ENCODE measurements around the gene NBPF6. TPM values are rescaled to one million over a fixed set of nuclear protein-coding genes. Genes with fewer than 3 reads are reported as not detected.
"Not testable (repeated sequence)": the region's sequence is repeated elsewhere in the genome, so short reads cannot be mapped to it uniquely, and the experiment has no call there.

Gene NBPF6
- total RNA-seq, 3 donors from 2014 or later, result not detected

DNA sequence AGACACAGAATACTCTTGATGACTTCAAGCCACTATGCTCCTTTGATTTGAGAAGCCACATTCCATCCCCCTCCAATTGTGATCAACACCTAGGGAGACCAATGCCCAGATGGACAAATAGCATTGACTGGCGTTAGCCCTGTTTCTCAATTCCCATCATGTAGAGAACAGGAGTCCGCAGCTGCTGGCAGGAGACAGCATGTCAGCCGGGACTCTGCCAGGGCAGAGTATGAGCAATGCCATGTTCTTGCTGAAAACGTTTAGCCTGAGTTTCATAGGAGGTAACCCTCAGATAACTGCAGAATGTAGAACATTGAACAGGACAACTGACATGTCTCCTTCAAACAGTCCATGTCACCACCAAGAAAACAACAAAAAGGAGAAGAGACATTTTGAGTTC lies 20.6 kb downstream of the NBPF6 start:
- intact Hi-C loops (cut with DNase I, micrococcal nuclease); ATAC-seq; H3K4me1 ChIP-seq (ENCODE audit: low read depth); DNase-seq; H3K4me3 ChIP-seq; H3K9me3 ChIP-seq; H3K36me3 ChIP-seq (ENCODE audit: low read depth): not testable (repeated sequence)

DNA sequence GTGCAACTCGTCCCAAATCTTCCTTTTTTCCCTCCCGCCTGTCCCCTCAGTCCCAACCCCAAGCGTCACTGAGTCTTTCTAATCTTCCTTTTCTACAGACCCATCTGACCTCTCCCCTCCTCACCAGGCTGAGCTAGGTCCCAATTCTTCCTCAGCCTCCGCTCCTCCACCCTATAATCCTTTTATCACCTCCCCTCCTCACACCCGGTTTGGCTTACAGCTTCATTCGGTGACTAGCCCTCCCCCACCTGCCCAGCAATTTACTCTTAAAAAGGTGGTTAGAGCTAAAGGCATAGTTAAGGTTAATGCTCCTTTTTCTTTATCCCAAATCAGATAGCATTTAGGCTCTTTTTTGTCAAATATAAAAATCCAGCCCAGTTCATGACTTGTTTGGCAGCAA lies 24.4 kb downstream of the NBPF6 start:
- intact Hi-C loops (cut with DNase I, micrococcal nuclease); DNase-seq; ATAC-seq; H3K4me1 ChIP-seq (ENCODE audit: low read depth); H3K36me3 ChIP-seq (ENCODE audit: low read depth); H3K4me3 ChIP-seq: not testable (repeated sequence)
- peaks cover 11% of the 10 kb centered on the region for H3K9me3 ChIP-seq

DNA sequence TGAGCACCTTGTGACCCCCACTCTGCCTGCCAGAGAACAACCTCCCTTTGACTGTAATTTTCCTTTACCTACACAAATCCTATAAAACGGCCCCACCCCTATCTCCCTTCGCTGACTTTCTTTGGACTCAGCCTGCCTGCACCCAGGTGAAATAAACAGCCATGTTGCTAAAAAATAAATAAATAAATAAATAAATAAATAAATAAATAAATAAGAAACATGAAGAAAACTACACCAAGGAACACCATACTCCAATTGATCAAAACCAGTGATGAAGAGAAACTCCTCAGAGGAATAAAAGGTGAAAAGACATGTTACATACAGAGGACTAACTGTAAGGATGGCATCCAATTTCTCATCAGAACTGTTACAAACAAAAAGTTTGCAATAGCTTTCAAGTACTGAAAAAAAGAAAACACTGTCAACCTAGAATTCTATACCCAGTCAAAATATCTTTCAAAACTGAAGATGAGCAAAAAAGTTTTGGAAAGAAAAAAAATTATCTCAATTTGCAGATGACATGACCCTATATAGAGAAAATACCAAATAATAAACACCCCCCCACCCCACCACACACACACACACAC lies 28.4 kb downstream of the NBPF6 start:
- H3K4me3 ChIP-seq, result no peak overlapping the region
- intact Hi-C loops (cut with DNase I, micrococcal nuclease), result no loop called here
- TF ChIP-seq, protein P1, sequence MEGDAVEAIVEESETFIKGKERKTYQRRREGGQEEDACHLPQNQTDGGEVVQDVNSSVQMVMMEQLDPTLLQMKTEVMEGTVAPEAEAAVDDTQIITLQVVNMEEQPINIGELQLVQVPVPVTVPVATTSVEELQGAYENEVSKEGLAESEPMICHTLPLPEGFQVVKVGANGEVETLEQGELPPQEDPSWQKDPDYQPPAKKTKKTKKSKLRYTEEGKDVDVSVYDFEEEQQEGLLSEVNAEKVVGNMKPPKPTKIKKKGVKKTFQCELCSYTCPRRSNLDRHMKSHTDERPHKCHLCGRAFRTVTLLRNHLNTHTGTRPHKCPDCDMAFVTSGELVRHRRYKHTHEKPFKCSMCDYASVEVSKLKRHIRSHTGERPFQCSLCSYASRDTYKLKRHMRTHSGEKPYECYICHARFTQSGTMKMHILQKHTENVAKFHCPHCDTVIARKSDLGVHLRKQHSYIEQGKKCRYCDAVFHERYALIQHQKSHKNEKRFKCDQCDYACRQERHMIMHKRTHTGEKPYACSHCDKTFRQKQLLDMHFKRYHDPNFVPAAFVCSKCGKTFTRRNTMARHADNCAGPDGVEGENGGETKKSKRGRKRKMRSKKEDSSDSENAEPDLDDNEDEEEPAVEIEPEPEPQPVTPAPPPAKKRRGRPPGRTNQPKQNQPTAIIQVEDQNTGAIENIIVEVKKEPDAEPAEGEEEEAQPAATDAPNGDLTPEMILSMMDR (IDR thresholded peaks at IDR 0.05), result no peak
- no peaks in the 10 kb centered on the region for H3K4me1 ChIP-seq (ENCODE audit: low read depth)
- peaks cover 11% of the 10 kb centered on the region for H3K9me3 ChIP-seq
- H3K36me3 ChIP-seq (ENCODE audit: low read depth), result no peaks in the 10 kb centered on the region
- ATAC-seq, result no peak
- no peak for DNase-seq

DNA sequence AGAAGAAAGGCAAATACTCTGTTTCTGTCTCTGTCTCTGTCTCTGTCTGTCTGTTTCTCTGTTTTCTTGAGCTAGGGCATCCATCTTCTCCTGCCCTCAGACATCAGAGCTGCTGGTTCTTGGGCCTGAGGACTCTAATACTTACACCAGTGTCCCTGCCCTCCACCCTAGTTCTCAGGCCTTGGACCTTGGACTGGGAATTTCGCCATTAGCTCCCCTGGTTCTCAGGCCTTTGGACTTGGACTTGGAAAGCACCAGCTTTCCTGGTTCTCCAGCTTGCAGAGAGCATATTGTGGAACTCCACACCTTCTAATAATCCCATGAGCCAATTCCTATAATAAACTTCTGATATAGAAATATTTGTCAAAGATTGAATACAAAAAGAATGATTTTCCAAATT lies 32.6 kb downstream of the NBPF6 start:
- Histone ChIP-seq H3K4me3 (no peak overlapping the region), H3K9me3 (peaks cover 16% of the 10 kb centered on the region), H3K36me3 (ENCODE audit: low read depth) (no peaks in the 10 kb centered on the region), H3K4me1 (ENCODE audit: low read depth) (no peaks in the 10 kb centered on the region)
- DNase-seq (peak in 1 of 3 donors; percentile 12), ATAC-seq (peak; percentile 39)
- intact Hi-C loops (cut with DNase I, micrococcal nuclease), result no loop called here
- TF ChIP-seq, protein P1 (IDR thresholded peaks at IDR 0.05), result no peak

DNA sequence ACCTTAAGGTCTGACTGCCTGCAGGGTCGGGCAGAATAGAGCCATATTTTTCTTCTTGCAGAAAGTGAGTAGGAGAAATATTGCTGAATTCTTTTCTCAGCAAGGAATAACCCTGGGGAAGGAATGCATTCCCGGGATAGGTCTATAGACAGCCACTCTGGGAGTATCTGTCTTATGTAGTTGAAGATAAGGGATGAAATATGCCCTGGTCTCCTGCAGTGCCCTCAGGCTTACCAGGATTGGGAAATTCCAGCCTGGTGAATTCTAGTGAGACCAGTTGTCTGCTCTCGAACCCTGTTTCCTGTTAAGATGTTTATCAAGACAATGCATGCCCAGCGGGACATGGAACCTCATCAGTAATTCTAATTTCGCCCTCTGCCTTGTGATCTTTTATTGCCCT lies 35.8 kb downstream of the NBPF6 start:
- H3K36me3 ChIP-seq (ENCODE audit: low read depth); H3K9me3 ChIP-seq; ATAC-seq; H3K4me1 ChIP-seq (ENCODE audit: low read depth); DNase-seq; H3K4me3 ChIP-seq; intact Hi-C loops (cut with DNase I, micrococcal nuclease): not testable (repeated sequence)

DNA sequence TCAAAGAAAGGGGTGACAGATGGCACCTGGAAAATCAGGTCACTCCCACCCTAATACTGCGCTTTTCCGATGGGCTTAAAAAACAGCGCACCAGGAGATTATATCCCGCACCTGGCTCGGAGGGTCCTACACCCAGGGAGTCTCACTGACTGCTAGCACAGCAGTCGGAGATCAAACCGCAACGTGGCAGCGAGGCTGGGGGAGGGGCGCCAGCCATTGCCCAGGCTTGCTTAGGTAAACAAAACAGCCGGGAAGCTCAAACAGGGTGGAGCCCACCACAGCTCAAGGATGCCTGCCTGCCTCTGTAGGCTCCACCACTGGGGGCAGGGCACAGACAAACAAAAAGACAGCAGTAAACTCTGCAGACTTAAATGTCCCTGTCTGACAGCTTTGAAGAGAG lies 36.6 kb downstream of the NBPF6 start:
- intact Hi-C loops (cut with DNase I, micrococcal nuclease); H3K36me3 ChIP-seq (ENCODE audit: low read depth); H3K4me1 ChIP-seq (ENCODE audit: low read depth); DNase-seq; H3K4me3 ChIP-seq; ATAC-seq; H3K9me3 ChIP-seq: not testable (repeated sequence)

DNA sequence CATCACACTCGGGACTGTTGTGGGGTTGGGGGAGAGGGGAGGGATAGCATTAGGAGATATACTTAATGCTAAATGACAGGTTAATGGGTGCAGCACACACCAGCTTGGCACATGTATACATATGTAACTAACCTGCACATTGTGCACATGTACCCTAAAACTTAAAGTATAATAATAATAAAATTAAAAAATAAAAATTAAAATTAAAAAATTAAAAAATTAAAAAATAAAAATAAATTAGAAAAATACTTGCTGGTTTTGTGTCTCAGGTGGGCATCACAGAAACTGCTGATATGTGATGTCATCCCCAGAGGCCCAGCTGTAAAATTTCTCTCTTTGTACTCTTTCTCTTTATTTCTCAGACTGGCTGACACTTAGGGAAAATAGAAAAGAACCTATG lies 44.9 kb downstream of the NBPF6 start:
- ATAC-seq; DNase-seq; H3K4me3 ChIP-seq; H3K36me3 ChIP-seq (ENCODE audit: low read depth); H3K4me1 ChIP-seq (ENCODE audit: low read depth); intact Hi-C loops (cut with DNase I, micrococcal nuclease); H3K9me3 ChIP-seq: not testable (repeated sequence)

DNA sequence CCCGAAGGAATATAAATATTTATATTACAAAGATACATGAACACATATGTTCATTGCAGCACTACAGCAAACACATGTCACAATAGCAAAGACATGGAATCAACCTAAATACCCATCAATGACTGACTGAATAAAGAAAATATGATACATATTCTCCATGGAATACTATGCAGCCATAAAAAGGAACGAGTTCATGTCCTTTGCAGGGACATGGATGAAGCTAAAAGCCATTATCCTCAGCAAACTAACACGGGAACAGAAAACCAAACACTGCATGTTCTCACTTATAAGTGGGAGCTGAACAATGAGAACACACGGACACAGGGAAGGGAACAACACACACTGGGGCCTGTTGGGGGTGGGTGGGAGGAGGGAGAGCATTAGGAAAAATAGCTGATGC lies 46.7 kb downstream of the NBPF6 start:
- DNase-seq; ATAC-seq; H3K9me3 ChIP-seq; H3K4me1 ChIP-seq (ENCODE audit: low read depth); H3K36me3 ChIP-seq (ENCODE audit: low read depth); intact Hi-C loops (cut with DNase I, micrococcal nuclease); H3K4me3 ChIP-seq: not testable (repeated sequence)

DNA sequence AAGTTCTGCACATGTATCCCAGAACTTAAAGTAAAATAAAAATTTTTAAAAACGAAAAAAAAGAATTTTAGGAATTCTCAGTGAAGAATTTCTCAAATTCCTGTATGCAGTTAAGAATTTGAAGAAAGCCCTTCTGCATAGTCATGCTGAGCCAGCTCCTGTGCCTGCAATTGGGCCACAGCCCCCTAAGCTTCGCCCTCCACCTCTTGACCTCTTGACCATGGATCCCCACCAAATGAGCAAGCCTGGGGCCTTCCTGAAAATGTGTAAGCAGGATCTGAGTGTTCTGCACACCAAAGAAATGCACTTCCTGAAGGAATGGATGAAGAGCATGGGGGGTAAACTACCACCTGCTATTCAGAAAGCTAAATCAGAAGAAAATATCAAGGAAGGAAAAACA lies 52.0 kb downstream of the NBPF6 start:
- TF ChIP-seq, protein P1 (IDR thresholded peaks at IDR 0.05), result no peak
- no peak for ATAC-seq
- intact Hi-C loops (cut with DNase I, micrococcal nuclease), result no loop called here

More for the DNA sequence above, 52.0 kb downstream of the NBPF6 start:
- Histone ChIP-seq H3K36me3 (ENCODE audit: low read depth) (no peaks in the 10 kb centered on the region), H3K4me1 (ENCODE audit: low read depth) (no peaks in the 10 kb centered on the region), H3K9me3 (no peaks in the 10 kb centered on the region), H3K4me3 (no peak overlapping the region)
- no peak for DNase-seq

Data from mucosa of descending colon (tissue), 3 donors.